ENCODE measurements around the gene WWC1.
"Not testable (repeated sequence)": the region's sequence is repeated elsewhere in the genome, so short reads cannot be mapped to it uniquely, and the experiment has no call there.

Gene WWC1

DNA sequence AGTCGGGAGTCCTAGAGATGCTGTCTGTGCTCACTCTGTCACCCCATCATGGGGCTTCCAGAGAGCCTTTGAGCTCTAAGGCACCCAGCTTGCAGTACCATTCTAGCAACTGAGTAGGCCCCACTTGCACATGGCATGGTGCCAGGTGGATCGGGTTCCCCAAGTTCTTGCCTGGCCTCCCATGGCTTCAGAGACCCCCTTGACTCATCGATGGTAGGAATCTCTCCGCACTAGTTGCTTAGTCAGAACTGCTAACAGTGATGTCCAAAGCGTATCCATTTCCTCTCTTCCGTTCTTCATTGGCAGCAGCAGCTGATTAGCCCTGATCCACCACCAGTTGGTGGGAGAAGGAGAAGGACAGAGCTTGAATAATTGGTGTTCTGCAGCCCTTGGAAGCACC, 124.5 kb downstream of the WWC1 start:
- DNase-seq: no peak

DNA sequence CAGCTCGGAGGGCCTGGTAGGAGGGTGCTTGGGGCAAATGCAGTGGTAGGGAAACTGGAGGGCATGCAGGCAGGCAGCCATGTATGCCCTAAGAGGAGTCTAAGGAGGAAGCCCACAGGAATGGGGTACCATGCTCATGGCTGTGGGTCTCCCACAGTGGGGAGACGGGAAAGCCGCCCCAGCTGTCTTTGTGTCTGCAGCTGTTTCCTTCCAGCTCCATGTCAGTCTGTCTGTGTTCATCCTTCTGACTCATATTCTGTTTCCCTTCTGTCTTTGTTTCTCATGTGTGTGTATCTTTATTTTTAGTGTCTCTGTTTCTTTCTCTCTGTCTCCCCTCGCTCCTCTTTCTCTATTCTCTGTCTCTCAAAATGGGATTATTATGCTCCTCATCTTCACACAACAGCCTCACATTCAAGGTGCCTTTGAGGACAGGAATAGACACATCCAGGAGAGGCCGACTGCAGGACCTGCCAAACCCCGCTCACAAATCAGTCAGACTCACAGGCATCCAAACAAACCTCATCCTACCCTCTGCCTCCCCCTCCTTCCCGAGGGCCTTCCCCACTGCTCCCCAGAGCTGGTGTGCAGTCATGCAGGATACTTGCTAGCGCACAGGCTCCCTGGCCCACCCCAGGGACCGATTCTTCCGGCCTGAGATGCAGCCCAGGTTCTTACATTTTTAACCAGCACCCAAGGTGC, 126.4 kb downstream of the WWC1 start:
- no peak for DNase-seq

DNA sequence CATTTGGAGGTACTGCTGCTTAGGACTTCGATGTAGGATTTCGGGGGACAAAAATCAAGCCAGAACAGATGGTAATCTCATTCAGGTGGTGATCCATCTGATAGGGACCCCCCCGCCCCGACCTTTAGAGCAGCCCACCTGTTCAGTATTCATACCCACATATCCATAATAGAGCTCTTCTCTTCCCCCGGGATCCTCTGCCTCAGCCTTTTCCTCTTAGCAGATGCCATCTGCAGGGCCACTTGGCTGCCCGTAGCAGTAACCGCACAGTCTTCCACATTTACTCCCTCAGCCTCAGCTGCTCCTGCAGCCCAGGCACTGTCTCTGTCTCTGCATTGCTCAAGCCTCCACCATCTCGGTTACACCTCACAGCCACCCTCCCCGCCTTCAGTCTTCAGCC, 129.0 kb downstream of the WWC1 start:
- no peak for DNase-seq

DNA sequence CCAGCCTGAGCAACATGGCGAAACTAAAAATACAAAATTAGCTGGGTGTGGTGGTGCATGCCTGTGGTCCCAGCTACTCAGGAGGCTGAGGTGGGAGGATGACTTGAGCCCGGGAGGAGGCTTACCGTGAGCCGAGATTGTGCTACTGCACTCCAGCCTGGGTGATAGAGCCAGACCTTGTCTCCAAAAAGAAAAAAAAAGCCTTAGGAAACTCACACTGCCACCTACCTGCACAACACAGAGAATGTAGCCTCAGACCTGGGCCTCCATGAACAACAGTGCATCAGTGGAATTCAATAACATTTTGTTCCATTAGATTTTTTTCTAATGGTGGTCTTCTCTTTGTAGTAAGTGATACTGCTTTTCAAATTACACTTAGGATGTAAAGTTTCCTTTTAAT, 131.0 kb downstream of the WWC1 start:
- peak; percentile 3 for DNase-seq

DNA sequence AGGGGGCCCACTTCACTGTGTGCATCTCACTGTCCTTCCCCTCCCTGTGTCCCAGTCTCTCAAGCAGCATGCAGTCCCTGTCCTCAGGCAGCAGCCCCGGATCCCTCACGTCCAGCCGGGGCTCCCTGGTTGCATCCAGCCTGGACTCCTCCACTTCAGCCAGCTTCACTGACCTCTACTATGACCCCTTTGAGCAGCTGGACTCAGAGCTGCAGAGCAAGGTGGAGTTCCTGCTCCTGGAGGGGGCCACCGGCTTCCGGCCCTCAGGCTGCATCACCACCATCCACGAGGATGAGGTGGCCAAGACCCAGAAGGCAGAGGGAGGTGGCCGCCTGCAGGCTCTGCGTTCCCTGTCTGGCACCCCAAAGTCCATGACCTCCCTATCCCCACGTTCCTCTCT, 132.0 kb downstream of the WWC1 start:
- no peak for DNase-seq

DNA sequence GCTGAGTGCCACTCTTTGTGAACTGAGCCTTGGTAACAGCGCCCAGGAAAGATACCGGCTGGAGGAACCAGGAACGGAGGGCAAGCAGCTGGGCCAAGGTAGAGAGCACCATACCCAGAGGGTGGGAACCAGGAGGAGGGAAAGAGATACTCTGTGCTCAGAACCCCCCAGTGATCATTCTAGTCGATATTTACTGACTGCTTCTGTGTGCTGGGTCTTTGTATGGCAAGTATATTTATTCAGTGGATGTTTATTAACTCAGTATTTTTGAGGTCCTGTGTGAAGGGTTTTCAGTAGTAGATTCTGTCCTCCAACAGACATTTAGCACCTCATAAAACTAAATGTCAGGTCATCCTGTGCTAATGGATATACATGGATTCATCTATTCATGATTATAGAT, 132.5 kb downstream of the WWC1 start:
- DNase-seq: no peak

DNA sequence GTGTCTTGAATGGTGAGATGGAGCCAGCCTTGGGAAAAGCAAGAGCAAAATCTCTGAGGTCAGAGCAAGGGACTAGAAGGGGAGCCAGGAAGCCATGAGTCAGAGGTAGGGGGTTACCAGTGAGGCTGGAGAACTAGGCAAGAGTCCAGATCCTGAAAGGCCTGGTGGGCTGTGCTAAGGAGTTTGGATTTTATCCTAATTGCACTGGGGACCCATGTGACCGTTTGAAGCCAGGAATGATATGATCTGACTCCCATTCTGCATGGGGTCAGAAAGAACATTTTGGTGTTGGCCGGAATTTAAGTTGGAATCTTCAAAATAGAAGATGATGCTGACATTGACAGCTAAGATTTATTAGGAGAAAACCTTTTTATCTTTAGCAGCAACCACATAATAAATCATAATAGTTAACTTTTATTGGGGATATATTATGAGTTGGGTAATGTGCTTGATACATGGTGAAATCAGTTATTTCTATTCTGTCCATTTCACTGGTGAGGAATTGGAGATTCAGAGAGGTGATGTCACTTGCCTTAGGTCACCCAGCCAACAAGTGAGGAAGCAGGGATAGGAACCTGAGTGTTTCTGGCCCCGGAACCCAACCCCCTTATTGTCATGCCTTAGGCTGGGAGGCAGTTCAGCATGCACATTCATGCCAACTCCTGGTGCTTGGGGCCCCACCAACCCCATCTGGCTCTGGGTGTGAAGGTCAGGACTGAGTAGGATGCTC, 133.3 kb downstream of the WWC1 start:
- no peak for DNase-seq

DNA sequence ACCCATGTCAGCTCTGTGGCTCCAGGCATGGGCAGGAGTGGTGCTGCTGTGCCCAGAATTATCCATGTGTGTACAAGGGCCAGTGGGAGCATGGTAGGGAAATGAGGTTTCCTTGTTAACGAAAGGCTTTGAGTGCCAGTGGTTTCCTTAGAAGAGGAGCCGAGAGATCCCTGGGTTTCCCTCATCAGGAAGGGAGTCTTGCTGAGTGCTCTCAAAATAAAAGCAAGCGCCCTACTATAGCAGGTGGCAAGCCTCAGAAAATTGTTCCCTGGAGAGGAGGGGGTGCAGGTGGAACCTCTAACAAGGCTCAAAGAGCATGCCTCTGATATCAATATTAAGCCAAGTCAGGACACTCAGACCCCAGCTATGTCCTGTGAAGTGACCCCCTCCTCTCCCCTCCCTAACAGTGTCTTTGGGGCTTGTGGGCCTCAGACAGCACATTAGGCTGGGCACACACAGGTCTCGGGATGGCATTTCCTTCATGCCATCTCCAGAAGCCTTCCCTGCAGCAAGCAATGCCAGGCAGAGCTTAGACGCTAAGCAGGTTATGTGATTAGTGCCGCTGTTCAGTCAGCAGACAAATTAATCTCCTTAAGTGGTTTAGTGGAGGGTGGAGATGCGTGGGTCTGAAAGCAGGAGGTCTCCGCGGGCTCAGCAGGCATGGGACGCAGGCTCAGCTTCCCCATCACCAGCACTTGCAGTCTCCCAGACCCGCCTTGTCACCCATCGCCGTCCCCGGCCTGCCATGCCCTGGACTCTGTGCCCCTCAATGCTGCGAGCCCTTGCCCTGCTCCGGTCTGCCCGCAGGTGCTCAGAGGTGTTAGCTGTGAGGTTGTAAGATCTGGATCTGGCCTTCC, 134.8 kb downstream of the WWC1 start:
- DNase-seq: no peak

DNA sequence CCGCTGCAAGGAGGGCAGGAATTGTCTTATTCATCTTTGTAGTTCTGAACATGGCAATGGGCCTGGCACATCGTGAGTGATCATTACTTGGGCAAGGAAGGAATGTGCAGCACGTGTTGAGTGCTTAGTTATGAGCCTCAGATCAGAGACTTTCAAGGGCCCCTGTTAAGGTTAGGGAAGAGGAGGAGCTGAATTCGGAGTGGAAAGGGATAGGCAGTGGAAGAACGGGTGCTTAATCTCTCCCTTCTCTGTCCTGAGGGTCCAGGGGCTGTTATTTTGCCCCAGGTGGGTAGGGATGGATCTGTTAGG, 135.4 kb downstream of the WWC1 start:
- no peak for DNase-seq

DNA sequence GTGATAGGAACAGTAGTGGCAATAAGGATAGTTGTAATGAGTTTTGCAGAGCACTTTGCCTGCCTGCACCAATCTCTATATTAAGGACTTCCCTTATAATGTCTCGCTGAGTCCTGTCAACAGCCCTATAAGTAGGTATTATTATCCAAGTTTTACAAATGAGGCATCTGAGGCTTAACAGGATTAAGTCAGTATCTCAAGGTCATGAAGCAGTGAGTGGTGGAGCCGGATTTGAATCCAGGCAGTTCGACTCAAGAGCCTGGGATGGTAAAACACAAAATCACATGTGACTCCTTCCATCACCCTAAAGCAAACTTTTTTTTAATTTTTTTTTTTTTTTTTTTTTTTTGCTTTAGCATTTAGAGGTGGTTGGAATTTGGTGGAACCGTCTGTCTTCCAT, 135.8 kb downstream of the WWC1 start:
- DNase-seq: no peak

DNA sequence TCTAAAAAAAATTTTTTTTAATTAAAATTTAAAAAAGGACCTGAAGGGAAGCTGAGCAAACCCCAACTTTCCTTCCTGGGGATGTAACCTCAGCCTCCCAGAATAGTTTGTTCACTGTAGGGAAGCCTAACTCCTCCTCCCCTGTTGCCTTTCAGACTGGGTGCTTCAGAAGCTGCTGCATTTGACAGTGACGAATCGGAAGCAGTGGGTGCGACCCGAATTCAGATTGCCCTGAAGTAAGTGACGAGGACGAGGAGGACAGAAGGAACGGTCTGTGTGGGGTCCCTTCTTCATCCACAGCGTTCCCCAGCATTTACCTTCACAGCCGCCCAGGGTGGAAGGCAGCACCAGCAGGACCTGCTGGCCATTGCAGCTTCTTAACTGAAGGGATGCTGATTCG, 137.1 kb downstream of the WWC1 start:
- no peak for DNase-seq

DNA sequence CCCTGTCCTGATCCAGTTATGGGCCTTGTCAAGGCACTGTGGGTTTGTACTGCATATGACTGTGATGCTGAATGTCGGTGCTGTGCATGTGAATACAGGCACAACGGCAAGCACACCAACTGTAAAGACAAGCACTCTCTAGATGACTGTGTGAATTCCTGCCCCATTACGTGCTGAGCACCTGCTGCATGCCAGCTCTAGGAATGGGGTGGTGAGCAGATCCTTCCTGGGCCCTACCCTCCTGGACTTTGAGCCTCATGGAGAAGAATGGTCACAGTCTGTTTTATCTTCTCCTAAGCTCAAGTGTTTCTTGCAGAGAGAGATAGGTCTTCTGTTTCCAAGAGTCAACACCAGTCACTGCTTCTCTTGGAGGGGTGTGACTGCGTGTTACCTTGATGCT, 138.9 kb downstream of the WWC1 start:
- no peak for DNase-seq

DNA sequence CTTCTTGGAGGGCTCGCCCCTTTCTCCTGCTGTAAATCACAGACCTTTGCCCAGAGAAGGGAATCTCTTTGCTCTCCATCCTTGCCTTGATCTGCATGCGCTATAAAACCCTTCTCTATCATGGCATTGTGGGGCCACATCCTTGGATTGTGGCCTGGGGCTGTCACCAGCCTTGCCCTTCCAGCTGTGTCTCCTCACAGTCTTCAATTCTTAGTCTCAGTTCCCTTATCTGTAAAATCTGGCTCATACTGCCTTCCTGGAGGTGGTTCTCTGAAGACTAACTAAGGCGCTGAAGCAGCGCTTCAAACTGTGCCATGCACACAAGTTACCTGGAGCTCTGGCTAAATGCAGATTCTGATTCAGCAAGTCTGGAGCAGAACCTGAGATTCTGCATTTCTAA, 141.5 kb downstream of the WWC1 start:
- no peak for DNase-seq

DNA sequence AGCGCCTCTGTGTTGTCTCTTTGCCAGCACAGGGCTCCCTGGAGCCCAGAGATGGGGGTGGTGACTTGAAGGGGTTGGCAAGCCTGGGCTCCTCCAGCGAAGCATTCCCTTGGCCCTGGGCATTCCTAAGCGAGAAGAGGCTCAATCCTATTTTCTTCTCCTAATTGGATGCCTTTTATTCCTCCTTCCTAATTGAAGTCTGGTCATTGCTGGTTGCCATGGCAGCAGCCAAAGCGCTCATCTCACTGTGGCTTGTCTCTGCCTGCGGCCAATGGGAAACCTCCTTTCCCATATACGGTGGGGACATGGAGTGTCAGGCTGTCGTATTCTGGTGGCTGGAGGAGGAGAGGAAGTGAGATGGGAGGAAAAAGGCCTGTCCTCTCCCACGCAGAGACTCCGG, 142.6 kb downstream of the WWC1 start:
- DNase-seq: no peak

DNA sequence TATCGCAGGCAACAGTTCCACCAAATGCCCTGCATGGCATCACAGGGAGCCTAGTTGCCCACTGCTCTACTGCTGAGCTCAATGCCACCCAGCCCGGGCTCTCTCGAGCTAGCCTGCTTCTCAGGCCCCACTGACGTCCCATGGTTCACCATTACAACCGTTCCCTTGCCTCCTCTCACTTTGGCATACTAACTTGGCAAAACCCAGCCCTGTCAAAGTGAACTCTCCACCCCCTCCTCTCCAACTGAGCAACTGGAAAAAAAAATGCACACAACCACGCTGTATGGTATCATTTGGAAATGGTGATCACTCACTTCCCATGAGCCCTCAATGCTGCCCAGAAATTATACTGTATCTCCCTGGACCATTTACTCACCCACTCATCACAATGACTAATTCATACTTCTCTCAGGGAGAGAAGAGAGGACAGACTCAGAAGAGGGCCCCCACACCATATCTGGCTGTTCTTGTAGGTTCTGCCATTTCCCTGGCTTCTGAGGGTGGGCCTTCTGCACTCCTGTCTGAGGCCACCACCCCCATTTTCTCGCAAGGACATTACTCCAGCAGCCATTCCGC, 143.4 kb downstream of the WWC1 start:
- DNase-seq: no peak

DNA sequence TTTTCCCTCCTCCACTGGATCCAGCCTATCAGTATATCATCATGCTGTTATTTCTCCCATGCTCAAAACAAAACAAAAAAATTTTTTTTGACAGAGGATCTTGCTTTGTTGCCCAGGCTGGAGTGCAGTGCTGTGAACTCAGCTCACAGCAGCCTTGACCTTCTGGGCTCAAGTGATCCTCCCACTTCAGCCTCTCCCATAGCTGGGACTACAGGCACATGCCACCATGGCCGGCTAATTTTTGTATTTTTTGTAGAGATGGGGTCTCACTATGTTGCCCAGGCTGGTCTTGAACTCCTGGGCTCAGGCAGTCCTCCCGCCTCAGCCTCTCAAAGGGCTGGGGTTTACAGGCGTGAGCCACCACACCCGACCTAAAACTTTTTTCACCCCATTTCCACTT, 143.9 kb downstream of the WWC1 start:
- not testable (repeated sequence) for DNase-seq

DNA sequence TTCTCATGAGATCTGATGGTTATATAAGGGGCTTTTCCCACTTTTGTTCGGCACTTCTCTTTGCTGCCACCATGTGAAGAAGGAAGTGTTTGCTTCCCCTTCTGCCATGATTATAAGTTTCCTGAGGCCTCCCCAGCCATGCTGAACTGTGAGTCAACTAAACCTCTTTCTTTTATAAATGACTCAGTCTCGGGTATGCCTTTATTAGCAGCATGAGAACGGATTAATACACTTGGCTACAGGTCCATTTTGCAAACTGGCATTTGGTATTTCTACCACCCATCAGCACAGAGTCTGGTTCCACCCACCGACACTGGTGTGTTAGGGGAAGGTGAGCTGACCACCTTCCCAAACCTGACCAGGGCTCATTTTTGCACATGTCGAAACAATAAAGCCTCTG, 146.9 kb downstream of the WWC1 start:
- no peak for DNase-seq

DNA sequence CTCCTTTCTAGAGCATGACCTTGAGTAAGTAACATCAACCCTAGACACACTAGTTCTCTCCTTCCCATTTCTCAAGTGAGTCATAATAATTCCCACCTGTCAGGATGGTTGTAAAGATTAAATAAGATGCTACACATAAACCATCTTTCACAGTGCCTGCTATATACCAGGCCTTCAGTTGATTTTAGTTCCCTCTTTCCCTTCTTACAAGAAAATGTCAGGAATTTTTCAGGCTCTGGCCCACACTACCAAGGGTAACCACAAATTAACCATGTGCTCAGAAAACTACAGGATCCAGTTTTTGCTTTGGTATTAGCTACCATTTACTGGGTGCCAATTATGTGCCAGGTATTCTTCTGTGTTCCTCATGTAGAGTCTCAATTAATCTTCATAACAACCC, 152.1 kb downstream of the WWC1 start:
- DNase-seq: no peak

DNA sequence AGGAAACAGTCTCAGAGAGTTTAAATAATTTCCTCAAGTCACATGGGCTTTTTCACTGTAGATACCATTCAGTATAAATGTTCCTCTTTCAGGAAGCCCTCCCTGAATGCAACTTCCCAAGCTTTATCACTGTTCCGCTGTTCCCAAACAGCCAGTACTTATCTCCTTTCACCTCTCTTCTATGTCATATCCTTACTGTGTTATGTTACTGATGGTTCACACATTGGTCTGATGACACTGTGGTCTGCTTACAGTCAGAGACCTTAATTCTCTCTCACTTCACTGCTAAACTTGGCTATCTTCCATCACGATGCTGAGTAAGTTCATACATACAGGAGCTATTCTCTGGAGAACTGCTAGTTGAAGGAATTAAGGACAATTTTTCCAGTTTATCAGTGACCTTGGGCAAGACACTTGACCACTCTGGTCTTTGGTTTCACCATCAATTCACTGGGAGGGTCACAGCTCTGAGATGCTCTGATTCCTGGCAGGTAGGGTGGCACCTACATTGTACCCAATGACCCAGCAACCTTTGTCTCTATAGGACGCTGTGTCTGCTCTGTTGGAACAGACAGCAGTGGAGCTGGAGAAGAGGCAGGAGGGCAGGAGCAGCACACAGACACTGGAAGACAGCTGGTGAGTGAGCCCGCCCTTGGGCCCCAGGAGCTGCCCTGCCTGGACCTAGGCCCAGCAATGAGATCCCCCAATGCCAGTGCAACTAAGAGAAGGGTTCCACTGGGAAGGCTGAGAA, 152.7 kb downstream of the WWC1 start:
- DNase-seq: no peak

DNA sequence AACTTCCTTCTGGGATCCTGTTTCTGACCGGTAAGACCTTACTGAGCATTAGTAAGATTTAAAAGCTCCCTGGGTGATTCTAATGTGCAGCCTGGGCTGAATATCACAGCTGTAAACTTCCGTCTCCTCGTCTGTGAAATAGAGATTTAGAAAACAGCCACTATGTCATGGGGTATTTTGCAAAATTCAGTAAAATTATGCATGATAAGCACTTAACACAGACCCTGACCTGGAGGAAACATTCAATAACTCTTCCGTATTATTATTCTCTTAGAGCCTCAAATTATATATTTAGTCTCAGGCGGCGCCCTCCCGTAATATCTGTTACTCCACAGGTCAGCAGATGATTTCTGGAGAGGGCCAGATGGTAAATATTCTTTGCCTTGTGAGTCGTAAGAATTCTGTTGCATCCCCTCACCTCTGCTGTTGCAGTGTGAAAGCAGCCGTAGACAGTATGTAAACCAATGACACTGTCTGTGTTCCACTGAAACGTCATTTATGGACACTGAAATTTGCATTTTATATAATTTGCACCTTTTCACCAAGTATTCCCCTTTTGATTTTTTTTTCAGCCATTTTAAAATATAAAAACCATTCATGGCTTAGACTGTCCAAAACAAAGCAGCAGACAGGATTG, 155.7 kb downstream of the WWC1 start:
- DNase-seq: no peak

DNA sequence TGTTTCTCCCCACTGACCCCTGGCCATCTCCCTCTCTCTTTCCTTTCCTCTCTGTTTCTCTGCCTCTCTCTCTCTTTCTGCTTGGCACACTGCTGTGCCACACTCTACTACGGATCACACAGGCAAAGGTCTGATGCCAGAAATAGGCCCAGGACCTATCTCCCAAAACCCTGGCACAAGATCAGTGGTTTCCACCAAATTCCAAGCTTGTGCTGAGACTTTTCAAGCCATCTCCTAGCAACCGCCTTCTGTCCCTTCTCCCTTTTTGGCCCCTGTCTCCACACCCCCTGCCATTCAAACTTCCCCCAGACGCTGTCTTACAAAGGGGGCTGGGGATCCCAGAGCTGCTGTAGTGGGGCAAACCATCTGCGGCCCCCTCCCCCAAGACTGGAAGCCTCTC, 156.4 kb downstream of the WWC1 start:
- no peak for DNase-seq

DNA sequence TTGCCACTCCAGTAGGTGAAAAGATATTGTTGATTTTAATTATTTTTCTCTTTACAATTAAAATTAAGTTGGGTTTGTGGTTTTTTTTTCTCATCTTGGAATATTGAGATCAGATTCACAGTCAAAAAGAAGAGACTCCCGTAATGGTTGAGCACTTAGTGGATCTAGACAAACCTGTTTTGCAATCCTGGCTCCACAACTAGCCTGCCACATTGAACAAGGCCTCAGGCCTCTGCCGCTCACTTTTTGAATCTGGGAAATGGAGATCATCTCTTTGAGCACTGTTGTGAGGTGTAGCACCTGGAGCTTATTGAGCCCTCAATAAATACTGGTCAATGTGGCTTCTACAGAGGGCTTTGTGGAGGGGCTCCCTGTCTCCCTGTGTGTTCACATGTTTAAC, 157.7 kb downstream of the WWC1 start:
- DNase-seq: peak; percentile 29

DNA sequence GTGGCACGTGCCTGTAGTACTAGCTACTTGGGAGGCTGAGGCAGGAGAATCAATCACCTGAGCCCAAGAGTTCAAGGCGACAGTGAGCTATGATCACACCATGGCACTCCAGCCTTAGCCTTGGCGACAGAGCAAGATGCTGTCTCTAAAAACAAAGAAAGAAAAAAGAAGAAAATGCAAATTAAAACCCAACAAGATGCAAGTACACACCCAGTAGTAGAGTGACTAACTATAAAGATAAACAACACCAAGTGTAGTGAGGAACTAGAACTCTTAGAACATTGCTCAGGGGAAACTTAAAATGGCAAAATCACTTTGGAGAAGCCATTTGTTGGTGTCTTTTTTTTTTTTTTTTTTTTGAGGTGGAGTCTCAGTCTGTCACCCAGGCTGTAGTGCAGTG, 160.1 kb downstream of the WWC1 start:
- no peak for DNase-seq
